GM12878 (cell line): ENCODE measurements around the gene SPRY4. TPM values are rescaled to one million over a fixed set of nuclear protein-coding genes. Genes with fewer than 3 reads are reported as not detected.

ENCODE experiments used
- ATAC-seq: fragments of 200-7000 bp; cut with Tn5 transposase; 3 replicates; pipeline ENCODE4 v1.9.1; 2020; ENCODE audit warnings: mild to moderate bottlenecking, moderate library complexity
- BruUV-seq: library from RNA; stranded (reverse); fragments of 400-500 nt; replicated peaks from 2 replicates; lab custom pipeline; 2021; lab: Mats Ljungman, UMichigan
- CTCF ChIA-PET: fragments of 300-600 bp; sonication (Branson Sonifier 250); formaldehyde crosslinking; extraction: SDS; loops from one replicate; lab custom pipeline; 2021; ENCODE audit warnings: inconsistent platforms; lab: Yijun Ruan, JAX
- POLR2A ChIA-PET: fragments of 350-600 bp; formaldehyde crosslinking; extraction: SDS; loops from one replicate; lab custom pipeline; 2021; ENCODE audit warnings: inconsistent platforms; lab: Charles Lee
- RAD21 ChIA-PET: fragments of 300-600 bp; sonication (Branson Sonifier 250); formaldehyde crosslinking; loops from one replicate; lab custom pipeline; 2023; ENCODE audit warnings: antibody characterized with exemption; ENCODE audit not compliant: unreplicated experiment; lab: Charles Lee
- SMC1A ChIA-PET: fragments of 300-600 bp; sonication (Branson Sonifier 250); formaldehyde crosslinking; loops from one replicate; lab custom pipeline; 2023; ENCODE audit not compliant: unreplicated experiment, uncharacterized antibody; lab: Charles Lee
- DNase-seq: peaks from one replicate; pipeline ENCODE4 v3.0.0-alpha.2; 2011; ENCODE audit warnings: low read depth, low spot score
- FAIRE-seq: peaks from 3 replicates; lab custom pipeline; 2011; peaks lifted over from hg19 to GRCh38; lab: Jason Lieb, UNC
- H2AFZ ChIP-seq: 2 replicates; pipeline ENCODE4 v1.6.0; 2011; ENCODE audit warnings: low read depth, low read length, control low read depth; ENCODE audit not compliant: control insufficient read depth
- H3K27ac ChIP-seq: 2 replicates; pipeline ENCODE4 v1.5.1; 2011; ENCODE audit warnings: control low read depth; ENCODE audit not compliant: control insufficient read depth, insufficient read depth
- H3K27me3 ChIP-seq, 2 experiments: replicated peaks in 1 of 2; 2 replicates each; pipeline versions ENCODE4 v1.6.0 to v1.6.1; 2011; ENCODE audit warnings: low read length in 1 of 2; ENCODE audit not compliant: control insufficient read depth in 2 of 2, insufficient read depth in 2 of 2
- H3K36me3 ChIP-seq, 2 experiments: 2 replicates each; pipeline ENCODE4 v1.5.1; 2011; ENCODE audit warnings: low read length in 1 of 2; ENCODE audit not compliant: control insufficient read depth in 2 of 2, insufficient read depth in 2 of 2
- H3K4me1 ChIP-seq: 2 replicates; pipeline ENCODE4 v1.6.1; 2011; ENCODE audit warnings: mild to moderate bottlenecking, low read length, moderate library complexity, mixed read lengths; ENCODE audit not compliant: control insufficient read depth, insufficient read depth
- H3K4me2 ChIP-seq: 2 replicates; pipeline ENCODE4 v1.6.0; 2011; ENCODE audit warnings: control low read depth; ENCODE audit not compliant: control insufficient read depth, insufficient read depth
- H3K4me3 ChIP-seq: fragments of 200-600 bp; sonication (generic); 2 replicates; pipeline ENCODE4 v1.5.1; 2016
- H3K79me2 ChIP-seq: 2 replicates; pipeline ENCODE4 v1.6.0; 2011; ENCODE audit warnings: low read length; ENCODE audit not compliant: control insufficient read depth, insufficient read depth
- H3K9ac ChIP-seq: 2 replicates; pipeline ENCODE4 v1.8.0; 2011; ENCODE audit warnings: low read length, control low read depth, mixed read lengths; ENCODE audit not compliant: control insufficient read depth, insufficient read depth
- H3K9me3 ChIP-seq: replicated peaks from 3 replicates; pipeline ENCODE4 v1.5.1; 2011; ENCODE audit warnings: mild to moderate bottlenecking, low read length; ENCODE audit not compliant: control insufficient read depth, insufficient read depth
- H4K20me1 ChIP-seq: 2 replicates; pipeline ENCODE4 v1.6.0; 2011; ENCODE audit not compliant: control insufficient read depth, insufficient read depth
- ATF7 ChIP-seq: fragments of 450-650 bp; IDR thresholded peaks from 2 replicates; pipeline ENCODE4 v1.6.1; 2016; ENCODE audit warnings: low read depth, mild to moderate bottlenecking
- BRCA1 ChIP-seq: IDR thresholded peaks from 2 replicates; pipeline ENCODE4 v1.6.1; 2011; ENCODE audit warnings: low read depth, low read length, improper control_type of control experiment
- FOXK2 ChIP-seq: fragments of 450-650 bp; IDR thresholded peaks from 2 replicates; pipeline ENCODE4 v1.6.1; 2017; ENCODE audit warnings: mild to moderate bottlenecking, moderate library complexity
- IKZF1 ChIP-seq: fragments of 450-650 bp; conservative IDR thresholded peaks from 2 replicates; pipeline ENCODE4 v1.6.1; 2017; ENCODE audit warnings: antibody characterized with exemption, mild to moderate bottlenecking
- LARP7 ChIP-seq: fragments of 450-650 bp; IDR thresholded peaks from 2 replicates; pipeline ENCODE4 v1.6.1; 2017; ENCODE audit warnings: mild to moderate bottlenecking
- NBN ChIP-seq: fragments of 450-650 bp; IDR thresholded peaks from 2 replicates; pipeline ENCODE4 v1.6.1; 2016
- NR2C2 ChIP-seq: IDR thresholded peaks from 2 replicates; pipeline ENCODE4 v1.6.1; 2011; ENCODE audit warnings: borderline replicate concordance, low read depth; ENCODE audit not compliant: control insufficient read depth, insufficient read length
- RFX5 ChIP-seq: IDR thresholded peaks from 2 replicates; pipeline ENCODE4 v1.6.1; 2011; ENCODE audit warnings: low read depth, low read length, improper control_type of control experiment
- SUPT20H ChIP-seq: IDR thresholded peaks from 2 replicates; pipeline ENCODE4 v1.6.1; 2011; ENCODE audit warnings: low read depth, mild to moderate bottlenecking, low read length, moderate library complexity, borderline replicate concordance; ENCODE audit not compliant: control insufficient read depth
- WGBS: methylation state at CpG from one replicate; pipeline ENCODE4 v1.1.6; 2016; ENCODE audit warnings: low lambda C conversion rate; ENCODE audit not compliant: insufficient replicate concordance, insufficient coverage; ENCODE audit errors: missing lambda C conversion rate; 5-methylcytosine and 5-hydroxymethylcytosine counted together
- in situ Hi-C: fragments of 300-500 bp; cut with MboI; formaldehyde crosslinking; loops from 9 replicates; pipeline ENCODE4 v1.14.3; 2018; ENCODE audit warnings: mixed read lengths
- intact Hi-C: fragments of 100-400 bp; cut with micrococcal nuclease; formaldehyde crosslinking; loops from one replicate; pipeline ENCODE4 v1.14.2; 2022; ENCODE audit not compliant: unreplicated experiment
- polyA plus RNA-seq, 11 experiments: library from polyadenylated mRNA; depleted of rRNA in 4 of 11; unstranded in 6 of 11; stranded (reverse) in 5 of 11; fragments of >200 nt; fragmentation: Nextera tagmentation in 4 of 11; fragmentation: Illumina TruSeq in 1 of 11; extraction: Ambion mirVana in 4 of 11; extraction: Trizol in 1 of 11; gene quantifications; 1 replicate in 1 of 11; 2 replicates in 10 of 11; pipeline versions ENCODE4 v1.2.1 to v1.2.3, GENCODE V29; 2011 to 2016; ENCODE audit warnings: inconsistent platforms in 2 of 11, missing spikeins in 2 of 11, low read depth in 1 of 11
- total RNA-seq, 4 experiments: library from RNA; depleted of rRNA in 3 of 4; stranded (reverse); fragments of >200 nt in 3 of 4; fragmentation: Illumina TruSeq in 1 of 4; extraction: Trizol in 1 of 4; gene quantifications; 2 replicates each; pipeline versions ENCODE4 v1.2.1 to v1.2.3, GENCODE V29; 2013 to 2021

Gene SPRY4
- total and polyA plus RNA-seq, 10 of the 15 experiments (the other 5 are each of a cell fraction or from before 2014, with no cell fraction given) = 0.04 to 1.4 (median 0.18) TPM; not detected in 1

- TF ChIP-seq IKZF1 (no peak), RFX5 (no peak), LARP7 (no peak)
Measured at GRCh38 chr5:142326480-142326938, 1.7 kb upstream of the SPRY4 start (continued).

- Histone ChIP-seq H3K27ac (no peak overlapping the region), H3K4me1 (no peaks in the 10 kb centered on the region), H4K20me1 (no peaks in the 10 kb centered on the region), H3K9me3 (no peaks in the 10 kb centered on the region), H2AFZ (peak overlapping the region; percentile 45), H3K9ac (peak overlapping the region; percentile 44; the same call in 1 of the 2 replicates), H3K36me3 (no peaks in the 10 kb centered on the region), H3K27me3 (peaks cover 0 to 4% of the 10 kb centered on the region in 2 experiments; a peak in 1 of 4 replicates), H3K4me3 (peak overlapping the region; percentile 62), H3K79me2 (peaks cover 7% of the 10 kb centered on the region; the same call in 1 of the 2 replicates), H3K4me2 (peak overlapping the region; percentile 78)
- SMC1A ChIA-PET = interaction anchor here (0.8 to 1.8 kb wide), 6 partner anchors 10 to 88 kb away, joined by 3 to 6 read pairs (median 4); no protein-coding TSS in a partner anchor
- BruUV-seq = no TSS peak
- CTCF ChIA-PET = interaction anchor here (0.6 to 1.4 kb wide), 5 partner anchors 19 to 541 kb away, joined by 3 to 4 read pairs (median 4); no protein-coding TSS in a partner anchor
- no peak for FAIRE-seq
- in situ Hi-C loops (no loop called here), intact Hi-C loops (no loop called here)
- RAD21 ChIA-PET = interaction anchor here (1.9 to 2.9 kb wide), 2 partner anchors 31 to 34 kb away, joined by 7 to 14 read pairs; no protein-coding TSS in a partner anchor
- POLR2A ChIA-PET = interaction anchor here (0.6 to 2.5 kb wide), 8 partner anchors 10 to 690 kb away, joined by 3 to 6 read pairs (median 3); no protein-coding TSS in a partner anchor
- TF ChIP-seq SUPT20H = no peak
- no peak for TF ChIP-seq BRCA1
- TF ChIP-seq NBN = no peak
- no peak for TF ChIP-seq NR2C2
- peak; percentile 50; the same call in 1 of the 2 replicates for TF ChIP-seq FOXK2
- TF ChIP-seq ATF7 = peak; percentile 44; the same call in 1 of the 2 replicates
- ATAC-seq = peak; percentile 37
- WGBS = 2% methylated on average over 36 of the region's 44 CpGs
- DNase-seq = no peak
Measured at GRCh38 chr5:142325725-142326479, 1.1 kb upstream of the SPRY4 start.
